H1 (cell line): ENCODE results near the gene PCNA. TPM values are rescaled to one million over a fixed set of nuclear protein-coding genes. Genes with fewer than 3 reads are reported as not detected.

Experiments
- ASH2L ChIP-seq: fragments of 200-600, 300-600 bp; sonication (generic); IDR thresholded peaks from one replicate; pipeline ENCODE4 v1.7.1; 2017; ENCODE audit warnings: low read length
- KDM5A ChIP-seq: fragments of 200-600 bp; IDR thresholded peaks from 2 replicates; pipeline ENCODE4 v1.7.1; 2012; ENCODE audit warnings: mild to moderate bottlenecking, low read length, inconsistent platforms, mixed read lengths
- RNF2 ChIP-seq: fragments of 200-900, 300-1000 bp; sonication (generic); IDR thresholded peaks from 2 replicates; pipeline ENCODE4 v1.7.1; 2016; ENCODE audit warnings: borderline replicate concordance, low read depth, mild to moderate bottlenecking, antibody characterized with exemption, low read length; ENCODE audit not compliant: poor library complexity, severe bottlenecking; ENCODE audit errors: missing control alignments
- polyA plus RNA-seq, 7 experiments: library from polyadenylated mRNA; depleted of rRNA in 3 of 7; stranded (reverse) in 5 of 7; unstranded in 2 of 7; fragments of >200 nt in 5 of 7; fragments of 200-250 nt in 2 of 7; gene quantifications; 1 replicate in 5 of 7; 2 replicates in 1 of 7; 4 replicates in 1 of 7; pipeline versions ENCODE4 v1.2.1 to v1.2.3, GENCODE V29; 2011 to 2013; ENCODE audit warnings: missing spikeins in 2 of 7, mixed read lengths in 2 of 7
- total RNA-seq: library from RNA; stranded (reverse); fragmentation: NEBNext Ultra II Directional; extraction: Animal tissue kit (Norgen Biotek cat#: 25700); gene quantifications from 2 replicates; pipeline ENCODE4 v1.2.1, GENCODE V29; 2021

Gene PCNA
- total and polyA plus RNA-seq, 2 of the 8 experiments (the other 6 are each of a cell fraction or from before 2014, with no cell fraction given): 290 to 737 TPM

DNA sequence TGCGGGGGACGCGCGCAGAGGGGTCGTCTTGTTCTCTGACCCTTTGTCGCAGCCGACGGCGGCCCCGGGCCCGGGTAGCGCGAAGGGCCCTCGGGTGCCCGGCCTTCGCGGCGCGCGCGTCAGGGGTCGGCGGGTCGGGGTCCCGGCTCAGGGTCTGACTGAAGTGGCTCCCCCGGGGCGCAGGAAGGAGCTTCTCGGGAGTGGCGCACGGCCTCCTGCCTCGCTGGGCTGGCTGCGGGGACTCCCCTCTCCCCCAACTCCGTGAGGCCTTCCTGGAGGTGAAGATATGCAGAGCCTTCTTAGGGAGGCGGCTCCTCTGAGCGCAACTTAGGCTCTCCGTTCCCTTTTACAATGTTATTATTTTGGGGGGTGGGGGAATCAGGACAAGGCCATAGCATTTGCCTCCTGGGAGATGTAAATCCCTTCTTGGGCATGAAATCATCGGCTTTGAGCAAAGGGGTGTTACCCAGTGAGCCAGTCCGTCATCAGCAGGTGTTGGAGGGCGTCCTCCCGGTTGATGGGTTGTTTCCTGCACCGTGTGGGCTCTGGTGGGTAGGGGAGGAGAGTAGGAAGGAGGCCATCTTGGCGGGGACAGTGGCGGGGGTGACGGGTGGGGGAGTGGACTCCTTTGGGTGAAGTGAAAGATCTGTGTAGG lies 7.6 kb upstream of the PCNA start (continued):
- TF ChIP-seq RNF2: no peak
- TF ChIP-seq KDM5A: 0 out of 2 replicates have a peak, but pooled peaks have one; percentile 15
- TF ChIP-seq ASH2L: peak; percentile 93
